Measurements from ENCODE around the gene GRB10.
A peak's percentile ranks its signal among the peaks of the same experiment; 100 is the strongest.
"Not testable (repeated sequence)": the region's sequence is repeated elsewhere in the genome, so short reads cannot be mapped to it uniquely, and the experiment has no call there.

Gene GRB10

GRCh38 chr7:50596484-50596883, 186.2 kb downstream of the GRB10 start:
- no peak for DNase-seq

- DNase-seq, result no peak
Measured at GRCh38 chr7:50595491-50596102, 187.1 kb downstream of the GRB10 start.

- no peak for DNase-seq
Measured at GRCh38 chr7:50594734-50595485, 187.8 kb downstream of the GRB10 start.

GRCh38 chr7:50594136-50594535, 188.6 kb downstream of the GRB10 start:
- DNase-seq, result no peak

- DNase-seq, result no peak
Measured at GRCh38 chr7:50592940-50593339, 189.8 kb downstream of the GRB10 start.

- peak; percentile 53 for DNase-seq
Measured at GRCh38 chr7:50591480-50592438, 190.9 kb downstream of the GRB10 start.

- no peak for DNase-seq
Measured at GRCh38 chr7:50591098-50591479, 191.6 kb downstream of the GRB10 start.

- no peak for DNase-seq
Measured at GRCh38 chr7:50590535-50590934, 192.2 kb downstream of the GRB10 start.

GRCh38 chr7:50589364-50589763, 193.3 kb downstream of the GRB10 start:
- no peak for DNase-seq

- DNase-seq, result no peak
Measured at GRCh38 chr7:50588937-50589336, 193.8 kb downstream of the GRB10 start.

- DNase-seq, result no peak
Measured at GRCh38 chr7:50587737-50588136, 195.0 kb downstream of the GRB10 start.

- no peak for DNase-seq
Measured at GRCh38 chr7:50584793-50585408, 197.8 kb downstream of the GRB10 start.

- DNase-seq, result no peak
Measured at GRCh38 chr7:50584386-50584785, 198.3 kb downstream of the GRB10 start.

- not testable (repeated sequence) for DNase-seq
Measured at GRCh38 chr7:50583295-50583694, 199.4 kb downstream of the GRB10 start.

- DNase-seq, result not testable (repeated sequence)
Measured at GRCh38 chr7:50582271-50582670, 200.4 kb downstream of the GRB10 start.

- DNase-seq, result not testable (repeated sequence)
Measured at GRCh38 chr7:50580666-50581065, 202.0 kb downstream of the GRB10 start.

- DNase-seq, result no peak
Measured at GRCh38 chr7:50580057-50580456, 202.6 kb downstream of the GRB10 start.

- not testable (repeated sequence) for DNase-seq
Measured at GRCh38 chr7:50578105-50578504, 204.6 kb downstream of the GRB10 start.

GRCh38 chr7:50577569-50577968, 205.1 kb downstream of the GRB10 start:
- no peak for DNase-seq

- not testable (repeated sequence) for DNase-seq
Measured at GRCh38 chr7:50576388-50576787, 206.3 kb downstream of the GRB10 start.

GRCh38 chr7:50567715-50568261, 214.9 kb downstream of the GRB10 start:
- DNase-seq, result no peak

- no peak for DNase-seq
Measured at GRCh38 chr7:50565977-50566376, 216.7 kb downstream of the GRB10 start.

- no peak for DNase-seq
Measured at GRCh38 chr7:50565559-50565916, 217.2 kb downstream of the GRB10 start.

Measured in NCI-H2029 treated with DMSO at 0.1 percent for 48 hours (cell line).